IPS-NIHi7 (cell line): ENCODE data around the gene HIPK2.
"Not testable (repeated sequence)": the region's sequence is repeated elsewhere in the genome, so short reads cannot be mapped to it uniquely, and the experiment has no call there.

ENCODE experiments used
- DNase-seq: peaks from one replicate; pipeline ENCODE4 v3.0.0; 2012; ENCODE audit warnings: mixed read lengths; ENCODE audit errors: extremely low spot score

The HIPK2 gene

GRCh38 chr7:139673230-139673629, 104.6 kb downstream of the HIPK2 start:
- peak; percentile 53 for DNase-seq

- DNase-seq, result no peak
Measured at GRCh38 chr7:139671967-139672366, 105.8 kb downstream of the HIPK2 start.

GRCh38 chr7:139670662-139671061, 107.1 kb downstream of the HIPK2 start:
- not testable (repeated sequence) for DNase-seq

GRCh38 chr7:139669106-139670061, 108.4 kb downstream of the HIPK2 start:
- no peak for DNase-seq

- no peak for DNase-seq
Measured at GRCh38 chr7:139667377-139667776, 110.4 kb downstream of the HIPK2 start.

- DNase-seq, result no peak
Measured at GRCh38 chr7:139666501-139666900, 111.3 kb downstream of the HIPK2 start.

- DNase-seq, result no peak
Measured at GRCh38 chr7:139664434-139664833, 113.4 kb downstream of the HIPK2 start.

- no peak for DNase-seq
Measured at GRCh38 chr7:139663608-139664177, 114.1 kb downstream of the HIPK2 start.

GRCh38 chr7:139661903-139662302, 115.9 kb downstream of the HIPK2 start:
- no peak for DNase-seq

- DNase-seq, result no peak
Measured at GRCh38 chr7:139661043-139661440, 116.8 kb downstream of the HIPK2 start.

GRCh38 chr7:139660317-139661042, 117.3 kb downstream of the HIPK2 start:
- DNase-seq, result no peak

- no peak for DNase-seq
Measured at GRCh38 chr7:139659922-139660316, 117.9 kb downstream of the HIPK2 start.

- DNase-seq, result no peak
Measured at GRCh38 chr7:139658908-139659675, 118.7 kb downstream of the HIPK2 start.

GRCh38 chr7:139658296-139658695, 119.5 kb downstream of the HIPK2 start:
- no peak for DNase-seq

GRCh38 chr7:139657725-139658124, 120.1 kb downstream of the HIPK2 start:
- DNase-seq, result no peak

GRCh38 chr7:139656387-139656786, 121.4 kb downstream of the HIPK2 start:
- no peak for DNase-seq

- DNase-seq, result no peak
Measured at GRCh38 chr7:139655305-139655704, 122.5 kb downstream of the HIPK2 start.

- no peak for DNase-seq
Measured at GRCh38 chr7:139654276-139655181, 123.3 kb downstream of the HIPK2 start.

- no peak for DNase-seq
Measured at GRCh38 chr7:139651914-139652313, 125.9 kb downstream of the HIPK2 start.

- DNase-seq, result no peak
Measured at GRCh38 chr7:139651308-139651707, 126.5 kb downstream of the HIPK2 start.
